Upper lobe of left lung (tissue), 6 donors: Measurements from ENCODE around the gene ZNF708. TPM values are rescaled to one million over a fixed set of nuclear protein-coding genes. Genes with fewer than 3 reads are reported as not detected.

Experiments
- ATAC-seq, 2 donors: fragments of 200-7000 bp; cut with Tn5 transposase; one replicate each; pipeline ENCODE4 v1.9.1; 2022; ENCODE audit warnings: mild to moderate bottlenecking in 2 of 2, moderate library complexity in 2 of 2; ENCODE audit not compliant: low FRiP score in 2 of 2
- DNase-seq, 2 donors: peaks; one replicate each; pipeline ENCODE4 v3.0.0-alpha.2; 2019 to 2020
- H3K27ac ChIP-seq, 4 donors: fragments of 200-600 bp; sonication (generic); one replicate each; pipeline ENCODE4 v1.5.1; 2016 to 2019
- H3K27me3 ChIP-seq, 4 donors: fragments of 200-600 bp; sonication (generic); one replicate each; pipeline ENCODE4 v1.5.1; 2017 to 2019
- H3K36me3 ChIP-seq, 4 donors: fragments of 200-600 bp; sonication (generic); one replicate each; pipeline ENCODE4 v1.5.1; 2016 to 2019
- H3K4me1 ChIP-seq, 4 donors: fragments of 200-600 bp; sonication (generic); one replicate each; pipeline ENCODE4 v1.5.1; 2018 to 2019
- H3K4me3 ChIP-seq, 4 donors: fragments of 200-600 bp; sonication (generic); one replicate each; pipeline ENCODE4 v1.5.1; 2017 to 2019; ENCODE audit warnings: mild to moderate bottlenecking in 2 of 4, moderate library complexity in 1 of 4
- H3K9me3 ChIP-seq, 4 donors: fragments of 200-600 bp; sonication (generic); one replicate each; pipeline ENCODE4 v1.5.1; 2018 to 2019
- CTCF ChIP-seq, 6 experiments: fragments of 450-650 bp in 4 of 6; fragments of 200-600 bp in 2 of 6; sonication (generic) in 2 of 6; IDR thresholded peaks; one replicate each; pipeline ENCODE4 v1.5.1; 2016 to 2019; ENCODE audit warnings: antibody characterized with exemption in 6 of 6
- EP300 ChIP-seq, 4 donors: sonication (generic); formaldehyde crosslinking; IDR thresholded peaks; one replicate each; pipeline ENCODE4 v1.5.1; 2017; ENCODE audit warnings: antibody characterized with exemption in 4 of 4, control low read depth in 2 of 4
- POLR2A ChIP-seq, 4 donors: fragments of 450-650 bp; IDR thresholded peaks; one replicate each; pipeline ENCODE4 v1.5.1; 2016 to 2017; ENCODE audit warnings: antibody characterized with exemption in 4 of 4, mild to moderate bottlenecking in 2 of 4
- POLR2AphosphoS5 ChIP-seq, 2 donors: sonication (generic); formaldehyde crosslinking; IDR thresholded peaks; one replicate each; pipeline ENCODE4 v1.5.1; 2017; ENCODE audit warnings: antibody characterized with exemption in 2 of 2
- WGBS, 2 donors: methylation state at CpG; one replicate each; pipeline ENCODE4 v1.1.5; 2017 to 2018; 5-methylcytosine and 5-hydroxymethylcytosine counted together
- total RNA-seq, 6 donors: library from RNA; depleted of rRNA in 4 of 6; stranded (reverse); fragments of >200 nt in 4 of 6; gene quantifications; one replicate each; pipeline versions ENCODE4 v1.1.0 to v1.2.1, GENCODE V29; 2016 to 2021
- donor health status: DM: no; HTN: no; CAD: no; lungs with moderate emphysema.
- donor health status: DM: no; HTN: yes; CAD: no; lungs with severe emphysema.

The ZNF708 gene
- total RNA-seq, 6 donors from 2014 or later: 8.1 to 39.8 (median 12.6) TPM

GRCh38 chr19:21335721-21336120 is 6.5 kb upstream of the ZNF708 start:
- Histone ChIP-seq H3K36me3 (no peaks in the 10 kb centered on the region), H3K27ac (no peak overlapping the region), H3K4me1 (no peaks in the 10 kb centered on the region), H3K27me3 (no peaks in the 10 kb centered on the region), H3K4me3 (no peak overlapping the region), H3K9me3 (peaks cover 14 to 40% (median 26%) of the 10 kb centered on the region in 4 donors)
- DNase-seq (no peak), ATAC-seq (no peak)
- WGBS, 2 donors: 46 to 47% methylated on average over 2 of the region's 2 CpGs
- TF ChIP-seq EP300 (IDR thresholded peaks at IDR 0.05) (no peak), POLR2AphosphoS5 (IDR thresholded peaks at IDR 0.05) (no peak), CTCF (IDR thresholded peaks at IDR 0.05) (no peak), POLR2A (IDR thresholded peaks at IDR 0.05) (no peak)

- 5 to 10% methylated on average over 6 of the region's 6 CpGs for WGBS, 2 donors
- DNase-seq: no peak
Measured at GRCh38 chr19:21328406-21328805, 804 bp downstream of the ZNF708 start.

GRCh38 chr19:21326169-21326568 is 3.0 kb downstream of the ZNF708 start:
- TF ChIP-seq POLR2AphosphoS5 (IDR thresholded peaks at IDR 0.05) (no peak), CTCF (IDR thresholded peaks at IDR 0.05) (no peak), EP300 (IDR thresholded peaks at IDR 0.05) (no peak), POLR2A (IDR thresholded peaks at IDR 0.05) (no peak)
- no peak overlapping the region for H3K4me3 ChIP-seq
- WGBS, 2 donors: 99 to 100% methylated on average over 2 of the region's 2 CpGs
- no peak overlapping the region for H3K27ac ChIP-seq
- H3K9me3 ChIP-seq: peaks cover 0 to 13% (median 4%) of the 10 kb centered on the region in 4 donors
- peaks cover 0 to 17% (median 9%) of the 10 kb centered on the region in 4 donors for H3K36me3 ChIP-seq
- ATAC-seq: no peak
- H3K27me3 ChIP-seq: no peaks in the 10 kb centered on the region
- peaks cover 9 to 26% (median 12%) of the 10 kb centered on the region in 4 donors for H3K4me1 ChIP-seq
- DNase-seq: no peak

More at GRCh38 chr19:21328406-21328805, 804 bp downstream of the ZNF708 start:
- no peak for ATAC-seq
- peaks cover 0 to 17% (median 9%) of the 10 kb centered on the region in 4 donors for H3K36me3 ChIP-seq
- H3K27me3 ChIP-seq: no peaks in the 10 kb centered on the region
- H3K27ac ChIP-seq: peak overlapping the region; percentile 91 to 97 (median 94)
- H3K4me1 ChIP-seq: peaks cover 9 to 17% (median 12%) of the 10 kb centered on the region in 4 donors
- H3K9me3 ChIP-seq: peaks cover 0 to 13% (median 4%) of the 10 kb centered on the region in 4 donors
- TF ChIP-seq EP300 (IDR thresholded peaks at IDR 0.05): no peak
- TF ChIP-seq POLR2A (IDR thresholded peaks at IDR 0.05): no peak
- no peak for TF ChIP-seq POLR2AphosphoS5 (IDR thresholded peaks at IDR 0.05)
- TF ChIP-seq CTCF (IDR thresholded peaks at IDR 0.05): no peak
- peak overlapping the region; percentile 60 to 76 (median 66) for H3K4me3 ChIP-seq

- 68 to 70% methylated on average over 2 of the region's 2 CpGs for WGBS, 2 donors
- H3K4me3 ChIP-seq: no peak overlapping the region
Measured at GRCh38 chr19:21323000-21323399, 6.2 kb downstream of the ZNF708 start.

More at GRCh38 chr19:21323000-21323399, 6.2 kb downstream of the ZNF708 start:
- Histone ChIP-seq H3K4me1 (peaks cover under 1 to 15% (median 6%) of the 10 kb centered on the region in 4 donors), H3K27ac (no peak overlapping the region), H3K36me3 (peaks cover 0 to 20% (median 9%) of the 10 kb centered on the region in 4 donors), H3K9me3 (peaks cover 0 to 17% (median 4%) of the 10 kb centered on the region in 4 donors), H3K27me3 (no peaks in the 10 kb centered on the region)
- DNase-seq: no peak
- ATAC-seq: no peak
- no peak for TF ChIP-seq POLR2AphosphoS5 (IDR thresholded peaks at IDR 0.05)
- TF ChIP-seq EP300 (IDR thresholded peaks at IDR 0.05): no peak
- no peak for TF ChIP-seq CTCF (IDR thresholded peaks at IDR 0.05)
- TF ChIP-seq POLR2A (IDR thresholded peaks at IDR 0.05): no peak
